HG03469 (cell line): ENCODE data around the gene GLIPR2.
"Not testable (repeated sequence)": the region's sequence is repeated elsewhere in the genome, so short reads cannot be mapped to it uniquely, and the experiment has no call there.

Source experiments
- ATAC-seq: cut with Tn5 transposase; IDR thresholded peaks from one replicate; pipeline ENCODE4 v1.9.1; 2021; ENCODE audit warnings: mild to moderate bottlenecking, moderate library complexity, moderate number of reproducible peaks; ENCODE audit not compliant: unreplicated experiment

GLIPR2 gene

DNA sequence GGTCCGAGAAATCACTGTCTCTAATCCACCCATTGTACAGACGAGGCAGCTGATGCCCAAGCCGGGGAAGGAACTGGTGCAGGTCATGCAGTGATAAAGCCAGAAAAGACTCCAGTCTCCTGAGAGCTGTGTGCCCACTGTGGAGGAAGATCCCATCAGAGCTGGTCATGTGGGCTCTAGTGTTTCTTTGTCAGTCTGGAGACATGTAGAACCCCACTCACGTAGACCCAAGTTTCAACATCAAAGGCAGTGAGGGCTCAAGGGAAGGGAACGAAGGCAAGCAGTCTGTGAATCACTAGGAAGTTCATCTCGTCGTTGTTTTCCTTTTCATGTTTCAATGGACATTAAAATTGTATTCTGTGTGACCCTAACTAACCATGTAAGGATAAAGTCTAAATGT lies 14.6 kb upstream of the GLIPR2 start:
- ATAC-seq = no peak

DNA sequence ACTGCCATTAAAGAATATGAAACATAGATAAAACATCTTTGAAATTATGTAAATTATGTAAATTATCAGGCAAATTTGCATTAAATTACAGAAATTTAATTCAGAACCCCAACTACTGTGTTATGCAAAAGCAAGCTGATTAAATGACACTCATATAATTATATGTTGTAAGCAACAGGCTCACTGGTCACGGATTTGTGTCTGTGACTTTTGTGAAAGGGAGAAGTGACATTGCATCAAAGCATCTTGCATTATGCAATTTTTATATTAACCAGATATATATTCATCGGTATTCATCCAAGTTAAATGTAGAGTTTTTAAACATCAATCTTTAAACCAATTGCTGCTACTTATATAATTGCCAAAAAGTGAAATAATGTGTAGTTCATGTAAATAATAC lies 13.0 kb upstream of the GLIPR2 start:
- no peak for ATAC-seq

DNA sequence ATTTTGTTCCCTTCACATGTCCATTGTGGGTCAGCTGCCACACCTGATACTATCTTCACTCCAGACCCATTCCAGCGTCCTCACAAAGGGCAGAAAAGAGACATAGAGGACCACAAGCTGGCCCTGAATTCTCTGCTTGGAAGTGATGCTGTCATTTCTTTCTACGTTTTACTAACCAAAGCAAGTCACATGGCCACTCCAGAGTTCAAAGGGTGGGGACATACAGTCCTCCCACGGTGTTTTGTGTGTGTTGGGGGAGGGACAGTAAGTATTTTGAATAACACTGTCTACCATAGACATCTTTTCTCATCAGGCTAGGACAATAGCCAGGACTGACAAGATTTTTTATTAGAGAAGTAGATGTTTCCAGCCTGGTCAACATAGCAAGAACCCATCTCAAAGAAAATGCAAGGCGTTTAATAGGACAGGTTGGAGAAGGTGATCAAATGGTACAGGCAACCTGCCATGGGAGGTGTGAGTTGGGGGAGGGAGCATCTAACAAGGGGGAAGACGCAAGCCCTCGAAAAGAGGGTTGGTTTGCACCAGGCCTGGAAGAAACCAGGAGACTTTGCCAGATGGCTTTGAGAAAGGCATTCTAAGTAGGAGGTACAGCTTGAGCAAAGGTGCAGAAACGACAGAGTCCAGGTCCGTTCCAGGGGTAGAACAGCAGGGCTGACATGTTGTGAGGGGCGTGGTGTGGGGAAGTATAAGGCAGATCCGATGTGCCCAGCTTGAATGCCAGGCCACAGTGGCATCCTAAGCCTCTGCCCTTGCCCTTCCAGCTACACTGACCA lies 11.3 kb upstream of the GLIPR2 start:
- no peak for ATAC-seq

DNA sequence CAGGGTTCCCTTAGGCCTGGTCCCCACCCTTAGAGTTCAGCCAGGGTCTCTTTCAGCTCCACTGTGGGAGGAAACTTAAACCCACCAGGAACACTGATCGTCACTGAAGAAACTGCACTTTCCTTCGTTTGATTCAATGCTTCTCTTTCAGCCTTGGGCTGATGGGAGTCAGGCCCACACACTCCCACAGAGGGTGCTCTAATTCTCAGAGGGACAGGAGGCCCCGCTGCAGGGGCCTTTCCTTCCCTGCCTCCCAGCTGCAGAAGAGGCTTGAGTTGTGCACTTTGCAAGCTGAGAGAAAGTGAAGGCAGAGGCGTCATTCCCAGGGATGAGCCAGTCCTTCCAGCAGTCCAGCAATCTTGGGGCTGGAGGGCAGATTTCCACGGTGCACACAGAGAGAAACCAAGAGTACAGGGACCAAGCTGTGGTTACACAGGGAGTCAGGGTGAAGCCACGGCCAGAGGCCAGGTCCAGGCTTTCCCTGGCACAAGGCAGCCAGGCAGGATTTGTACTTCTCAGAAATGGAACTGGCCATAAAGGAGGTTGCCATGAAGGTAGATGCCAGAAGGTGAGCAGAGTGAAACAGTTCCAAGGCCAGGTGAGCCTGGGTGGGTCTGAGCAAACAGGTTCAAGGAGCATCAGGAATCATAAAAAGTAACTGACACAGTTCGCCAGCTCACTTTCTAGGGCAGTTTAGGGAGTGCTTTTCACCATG lies 10.4 kb upstream of the GLIPR2 start:
- no peak for ATAC-seq

DNA sequence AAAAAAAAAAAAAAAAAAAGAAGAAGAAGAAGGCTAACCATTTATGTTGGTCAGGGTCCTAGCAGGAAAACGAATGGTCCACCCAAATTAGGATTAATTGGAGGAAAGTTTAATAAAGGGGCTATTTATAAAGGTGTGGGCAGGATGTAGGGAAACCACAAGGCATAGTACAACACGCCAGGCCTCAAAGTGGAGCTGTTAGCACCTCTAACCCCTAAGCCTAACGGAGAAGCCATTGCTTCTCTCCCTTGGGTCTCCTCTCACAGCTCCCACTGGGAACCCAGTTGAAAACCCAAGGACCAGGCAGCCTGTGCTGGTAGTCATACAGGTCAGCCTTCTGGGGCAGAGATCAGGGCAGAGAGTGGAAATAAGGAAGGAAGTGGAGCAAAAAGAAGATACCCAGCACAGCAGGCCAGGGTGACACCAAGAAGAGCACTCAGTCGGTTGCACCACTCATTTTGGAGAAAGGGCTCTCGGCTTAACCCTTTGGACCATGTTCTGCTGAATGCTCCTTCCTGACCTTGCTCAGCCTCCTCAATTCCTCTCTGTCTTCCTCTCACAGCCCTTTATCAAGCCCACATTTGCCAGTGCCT lies 8.8 kb upstream of the GLIPR2 start:
- no peak for ATAC-seq

DNA sequence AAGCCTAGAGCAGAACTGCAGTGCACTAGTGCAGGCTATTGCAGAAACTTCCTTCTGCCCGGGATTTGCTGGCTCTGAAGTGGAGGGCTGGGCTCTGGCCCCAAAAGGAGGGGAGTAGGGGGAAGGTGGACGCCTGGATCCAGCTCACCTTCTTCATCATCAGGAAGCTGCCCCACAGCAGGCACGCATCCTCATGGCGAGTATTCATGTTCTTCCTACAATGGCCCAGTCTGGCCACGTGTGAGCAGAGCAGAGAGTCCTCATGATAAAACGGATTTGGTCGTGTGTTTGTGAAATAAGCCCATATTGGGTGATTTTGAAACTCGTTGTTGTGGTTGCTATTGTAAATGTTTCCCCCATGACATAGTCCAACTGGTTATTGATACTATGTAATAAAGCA lies 8.2 kb upstream of the GLIPR2 start:
- ATAC-seq = no peak

DNA sequence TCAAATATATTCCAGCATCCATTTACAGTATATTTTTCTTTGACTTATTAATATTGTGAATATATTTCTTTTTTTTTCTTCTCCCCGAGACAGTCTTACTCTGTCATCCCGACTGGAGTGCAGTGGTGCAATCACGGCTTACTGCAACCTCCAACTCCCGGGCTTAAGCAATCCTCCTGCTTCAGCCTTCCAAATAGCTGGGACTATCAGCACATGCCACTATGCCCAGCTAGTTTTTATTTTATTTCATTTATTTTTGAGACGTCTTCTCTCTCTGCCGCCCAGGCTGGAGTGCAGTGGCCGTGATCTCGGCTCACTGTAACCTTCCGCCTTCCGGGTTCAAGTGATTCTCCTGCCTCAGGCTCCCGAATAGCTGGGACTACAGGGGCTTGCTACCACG lies 7.4 kb upstream of the GLIPR2 start:
- ATAC-seq = no peak

DNA sequence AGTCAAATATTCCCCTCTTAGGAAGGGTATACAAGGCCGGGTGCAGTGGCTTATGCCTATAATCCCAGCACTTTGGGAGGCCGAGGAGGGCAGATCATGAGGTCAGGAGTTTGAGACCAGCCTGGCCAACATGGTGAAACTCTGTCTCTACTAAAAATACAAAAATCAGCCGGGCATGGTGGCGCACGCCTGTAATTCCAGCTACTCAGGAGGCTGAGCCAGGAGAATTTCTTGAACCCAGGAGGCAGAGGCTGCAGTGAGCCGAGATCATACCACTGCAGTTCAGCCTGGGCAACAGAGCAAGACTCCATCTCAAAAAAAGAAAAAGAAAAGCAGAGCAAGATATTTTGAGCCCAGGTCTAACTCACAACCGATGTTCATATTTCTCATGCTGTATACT lies 4.9 kb upstream of the GLIPR2 start:
- ATAC-seq = not testable (repeated sequence)

DNA sequence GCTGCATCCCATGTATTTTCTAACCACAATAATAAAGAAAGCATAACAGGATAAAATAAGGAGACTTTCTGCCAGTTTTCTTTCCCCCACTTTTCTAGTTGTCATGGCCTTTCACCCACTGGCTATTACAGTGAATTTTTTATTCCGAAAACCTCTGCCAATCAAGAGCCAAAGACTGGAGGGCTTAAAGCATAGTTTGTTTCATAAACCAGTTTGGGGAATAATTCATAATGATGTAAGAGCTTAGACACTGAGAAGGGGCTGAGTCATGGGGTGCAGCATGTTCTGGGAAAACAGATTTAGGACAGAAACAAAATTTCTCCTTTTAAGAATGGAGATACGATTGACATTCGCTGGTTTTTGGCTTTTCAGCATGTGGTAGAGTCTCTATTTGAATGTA lies 4.4 kb upstream of the GLIPR2 start:
- ATAC-seq = no peak

DNA sequence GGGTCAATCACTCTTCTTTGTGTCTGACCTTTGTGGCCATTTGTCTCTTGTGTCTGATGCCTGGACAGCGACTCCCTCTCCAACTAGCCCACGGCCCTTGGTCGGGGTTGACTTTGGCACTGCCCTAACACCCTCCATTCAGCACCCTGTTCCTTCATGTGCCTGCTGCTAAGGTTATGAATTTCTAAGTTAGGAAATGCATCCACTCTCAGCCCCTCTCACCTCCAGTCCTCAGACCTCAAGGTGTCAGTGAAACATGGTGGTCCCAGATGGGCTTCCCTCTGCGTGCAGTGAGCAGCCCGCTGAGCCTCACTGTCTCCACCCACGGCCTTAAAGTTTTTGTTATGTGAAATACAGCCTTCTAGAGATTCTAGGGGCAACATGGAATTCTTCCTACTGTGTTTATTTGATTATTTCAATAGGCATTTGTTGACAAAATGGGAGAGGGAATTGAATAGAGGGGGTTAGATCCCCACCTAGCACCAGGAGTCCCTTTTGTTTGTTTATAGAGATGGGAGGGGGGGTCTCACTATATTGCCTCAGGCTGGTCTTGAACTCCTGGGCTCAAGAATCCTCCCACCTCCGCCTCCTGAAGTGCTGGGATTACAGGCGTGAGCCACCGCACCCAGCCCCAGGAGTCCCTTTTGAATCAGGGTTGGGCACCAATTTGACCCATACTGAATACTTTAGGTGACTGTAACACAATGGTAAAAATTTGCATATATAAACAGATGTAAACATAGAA lies 1.6 kb upstream of the GLIPR2 start:
- ATAC-seq = no peak

DNA sequence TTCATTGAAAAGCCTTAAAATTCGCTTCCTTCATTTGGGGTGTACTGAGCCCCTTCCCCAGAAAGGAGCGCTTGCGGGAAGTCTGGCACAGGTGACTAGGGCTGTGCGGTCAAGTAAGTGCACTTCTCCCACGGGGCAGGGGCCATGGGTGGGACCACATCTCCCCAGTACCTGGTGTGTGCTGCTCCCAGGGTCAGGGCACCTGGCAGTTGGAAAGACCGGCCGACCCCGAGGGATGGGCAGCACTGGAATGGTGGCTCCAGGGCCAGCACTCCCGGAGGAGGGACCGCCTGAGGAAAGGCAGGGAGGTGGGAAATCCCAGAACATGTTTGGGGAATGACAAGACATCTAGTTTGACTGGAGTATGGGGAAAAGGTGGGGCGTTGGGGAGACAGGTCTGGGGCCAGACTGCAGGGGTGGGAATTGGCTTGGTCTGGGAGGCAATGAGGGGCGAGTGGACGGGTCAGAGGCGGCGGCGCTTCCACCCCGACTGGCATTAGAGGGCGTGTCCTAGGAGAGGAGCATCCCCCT lies 727 bp upstream of the GLIPR2 start:
- ATAC-seq = no peak

DNA sequence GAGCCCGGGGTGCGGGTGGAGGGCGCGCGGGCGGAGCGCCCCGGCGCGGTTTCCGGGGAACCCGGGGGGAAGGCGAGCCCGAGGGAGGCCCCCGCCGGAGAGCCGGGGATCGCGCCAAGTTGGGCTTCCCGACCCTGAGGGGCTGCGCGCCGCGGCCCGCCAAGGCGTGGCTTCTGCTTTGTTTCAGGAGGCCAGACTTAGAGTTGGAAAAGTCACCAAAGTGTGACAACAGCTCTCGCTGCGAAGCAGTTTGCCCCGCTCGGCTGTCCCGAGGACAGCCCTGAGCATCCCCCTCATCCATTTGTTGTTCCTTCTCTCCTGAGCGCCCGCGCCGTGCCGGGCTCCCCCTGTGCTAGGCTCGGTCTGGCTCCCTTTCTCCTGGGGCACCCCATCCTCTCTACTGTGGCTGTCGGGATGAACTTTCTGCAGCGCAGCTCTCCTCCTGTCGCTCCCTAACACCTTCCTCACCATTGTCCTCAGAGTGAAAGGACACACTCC lies 410 bp downstream of the GLIPR2 start:
- no peak for ATAC-seq

DNA sequence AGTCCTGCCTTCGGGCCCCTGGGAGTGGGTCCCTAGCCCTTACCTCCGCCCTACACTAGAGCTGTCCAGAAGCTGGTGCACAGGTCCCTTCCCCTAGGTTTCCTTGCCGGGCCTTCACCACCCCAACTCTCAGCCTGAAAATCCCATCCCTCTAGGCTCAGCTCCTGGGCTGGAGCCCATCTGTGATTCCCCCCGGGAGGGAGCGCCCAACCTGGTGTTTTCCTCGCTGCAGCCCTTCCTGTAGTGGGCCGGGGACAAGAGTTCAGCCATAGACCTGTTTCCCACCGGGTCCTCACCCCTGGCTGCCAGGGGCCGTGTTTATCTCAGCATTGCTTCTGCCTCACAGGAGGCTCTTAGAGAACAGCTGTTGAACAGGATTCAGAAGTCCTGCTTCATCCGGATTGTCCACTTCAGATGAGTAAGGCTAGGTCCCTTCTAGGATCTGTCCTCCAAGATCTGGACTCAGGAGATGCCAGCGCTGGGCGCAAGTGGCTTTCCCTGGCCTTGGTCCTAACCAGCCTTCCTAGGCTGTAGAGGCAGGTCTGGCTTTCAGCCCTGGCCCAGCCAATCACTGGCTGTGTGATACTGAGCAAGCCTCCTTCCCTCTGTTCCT lies 965 bp downstream of the GLIPR2 start:
- no peak for ATAC-seq

DNA sequence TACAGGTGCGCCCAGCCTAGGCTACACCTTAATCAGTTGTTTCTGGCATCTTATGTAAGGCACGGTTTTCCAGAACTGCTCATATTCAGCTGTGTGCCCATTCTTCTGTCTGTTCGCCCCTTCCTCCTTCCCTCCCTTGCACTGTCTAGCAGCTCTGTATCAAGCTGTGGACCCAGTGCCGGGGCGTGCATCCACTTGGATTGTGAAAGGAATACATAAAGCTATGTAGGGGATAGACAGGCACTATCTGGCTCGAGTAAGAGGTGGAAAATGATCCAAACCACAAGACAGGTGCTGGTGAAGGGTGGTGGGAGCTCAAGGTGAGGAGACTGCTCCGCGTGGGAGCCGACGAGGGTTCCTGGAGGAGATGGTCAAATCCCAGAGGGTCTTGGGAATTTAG lies 2.0 kb downstream of the GLIPR2 start:
- no peak for ATAC-seq

DNA sequence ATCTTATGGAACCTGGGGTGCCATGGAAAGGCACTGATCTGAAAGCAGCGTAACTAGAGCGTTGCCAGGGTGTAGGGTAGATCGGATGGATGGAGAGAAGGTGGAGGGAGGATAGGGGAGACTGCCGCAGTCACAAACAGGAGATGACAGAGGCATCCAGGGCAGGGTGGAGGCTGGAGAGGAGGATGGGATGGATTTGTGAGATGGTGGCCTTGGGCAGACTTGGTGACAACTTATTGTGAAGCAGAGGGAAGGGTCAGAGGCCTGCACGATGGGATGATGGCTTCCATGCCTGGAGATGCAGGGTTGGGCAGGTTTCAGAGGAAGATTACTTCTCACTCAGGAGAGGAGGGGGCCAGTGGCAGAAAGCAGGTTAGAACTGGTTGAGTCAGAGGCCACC lies 2.4 kb downstream of the GLIPR2 start:
- ATAC-seq = no peak

DNA sequence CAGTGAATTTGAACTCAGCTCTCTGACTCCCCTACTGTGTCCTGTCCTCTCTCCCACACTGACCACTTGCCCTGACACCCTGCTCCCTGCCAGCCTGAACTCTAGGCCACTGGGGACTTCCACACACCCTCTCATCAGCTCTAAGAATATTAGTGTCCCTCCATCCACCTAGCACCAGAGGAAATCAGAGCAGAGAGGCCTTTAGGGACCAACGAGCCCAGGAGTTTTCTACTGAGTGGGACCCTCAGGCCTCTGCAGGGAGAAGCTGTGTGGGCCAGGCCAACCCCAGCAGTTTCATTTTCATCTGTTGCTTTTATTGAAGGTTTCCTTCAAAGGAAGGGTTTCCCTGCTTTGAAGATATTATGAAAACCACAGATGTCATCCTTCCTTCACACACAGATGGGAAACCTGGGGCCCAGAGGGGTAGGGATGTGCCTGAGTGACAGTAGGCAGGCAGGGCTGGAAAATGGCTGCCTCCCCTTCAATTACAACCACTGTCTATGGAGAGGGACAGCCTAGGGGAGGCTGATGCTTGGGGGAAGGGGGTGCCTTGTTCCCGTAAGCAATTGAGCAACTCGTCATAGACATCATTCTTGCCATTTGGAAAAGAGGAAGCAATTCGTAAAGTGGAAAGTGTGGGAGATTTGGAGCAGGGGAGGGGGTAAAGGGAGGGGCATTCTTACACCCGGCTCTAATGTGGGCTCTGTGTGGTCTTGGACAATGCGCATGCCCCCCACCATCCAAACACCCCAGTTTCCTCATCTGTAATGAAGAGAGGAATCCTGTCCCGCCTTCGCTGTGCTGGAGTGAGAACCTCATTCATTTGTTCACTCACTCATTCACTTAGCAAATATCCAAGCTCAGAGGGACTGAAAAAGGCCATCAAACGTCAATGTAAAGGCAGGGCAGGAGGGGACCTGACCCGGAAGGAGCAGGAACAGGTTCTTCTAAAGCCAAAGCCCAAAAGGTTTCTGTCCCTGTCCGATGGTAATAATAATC lies 3.9 kb downstream of the GLIPR2 start:
- ATAC-seq = no peak

DNA sequence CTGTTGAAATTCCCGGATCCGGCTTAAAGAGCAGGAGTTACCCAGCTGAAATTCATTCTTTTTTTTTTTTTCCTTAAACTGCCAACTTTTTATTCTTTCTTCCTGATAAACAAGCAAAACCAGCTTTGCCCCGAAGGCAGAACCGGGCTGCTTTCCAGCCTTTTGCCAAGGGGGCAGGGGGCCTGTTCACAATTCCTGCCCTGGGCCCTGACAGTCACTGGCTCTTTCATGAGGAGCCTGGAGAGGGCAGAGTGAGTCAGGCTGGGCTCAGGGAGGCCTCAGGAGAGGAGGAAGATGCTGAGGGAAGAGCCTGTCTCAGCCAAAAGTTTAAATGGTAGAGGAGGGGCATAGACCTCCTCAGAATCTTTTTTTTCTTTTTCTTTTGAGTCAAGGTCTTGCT lies 4.8 kb downstream of the GLIPR2 start:
- no peak for ATAC-seq

DNA sequence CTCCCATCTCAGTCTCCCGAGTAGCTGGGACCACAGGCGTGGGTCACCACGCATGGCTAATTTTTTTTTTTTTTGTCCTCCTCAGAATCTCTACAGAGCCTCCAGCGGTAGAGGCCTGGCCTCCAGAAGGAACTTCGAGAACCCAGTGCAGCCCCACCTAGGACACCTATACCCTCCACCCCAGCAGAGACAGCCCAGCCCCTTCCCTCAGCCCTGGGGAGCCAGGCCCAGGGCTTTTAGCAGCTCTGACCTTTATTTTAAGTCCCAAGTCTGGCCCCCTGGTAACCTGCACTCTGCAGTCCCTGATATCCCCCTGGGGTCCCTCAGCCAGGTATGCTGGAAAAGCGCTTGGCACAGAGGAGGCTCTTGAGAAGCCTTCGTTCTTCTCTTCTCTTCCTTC lies 5.2 kb downstream of the GLIPR2 start:
- ATAC-seq = no peak

DNA sequence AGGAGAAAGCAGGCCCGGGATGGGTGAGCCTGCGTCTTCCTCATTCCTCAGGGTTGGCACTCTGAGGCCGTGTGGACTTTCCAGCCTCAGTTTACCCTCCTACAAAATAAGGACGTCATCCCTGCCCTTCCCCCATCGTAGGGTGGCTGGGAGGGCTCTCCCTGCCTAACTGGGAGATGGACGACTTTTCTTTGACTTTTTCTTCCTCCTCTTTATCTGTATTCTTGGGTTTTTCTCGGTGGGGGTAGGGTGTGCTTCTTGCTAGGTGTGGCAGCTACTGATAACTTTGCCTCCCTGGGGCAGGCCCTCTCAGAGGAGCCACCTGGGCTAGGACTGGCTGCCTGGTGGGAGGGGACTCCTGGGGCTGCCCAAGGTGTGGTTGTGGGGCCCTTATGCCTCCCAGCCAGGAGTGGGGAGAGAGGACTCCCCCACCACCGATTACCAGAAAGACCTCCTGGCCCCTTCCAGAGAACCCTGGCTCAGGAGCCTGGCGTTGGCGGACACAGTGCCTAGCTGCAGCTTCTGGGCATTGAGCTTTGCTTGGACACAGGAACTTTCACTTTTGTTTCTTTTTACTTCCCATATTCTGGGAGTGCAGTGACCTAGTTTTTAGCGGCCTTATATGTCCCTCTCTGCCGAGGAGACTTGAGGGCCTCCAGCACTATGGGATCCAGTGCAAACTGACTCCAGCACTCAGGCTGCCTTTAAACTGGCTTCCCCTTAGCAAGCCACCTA lies 6.1 kb downstream of the GLIPR2 start:
- ATAC-seq = no peak
